ENCODE data around the gene SHANK2.

SHANK2 gene

GRCh38 chr11:71218789-71219499 is 33.4 kb downstream of the SHANK2 start:
- no peak for DNase-seq

GRCh38 chr11:71215425-71215965 is 36.9 kb downstream of the SHANK2 start:
- no peak for DNase-seq

- no peak for DNase-seq
These were observed 37.6 kb downstream of the SHANK2 start for GRCh38 chr11:71214553-71215424.

GRCh38 chr11:71213696-71214552 is 38.5 kb downstream of the SHANK2 start:
- no peak for DNase-seq

GRCh38 chr11:71212871-71213559 is 39.4 kb downstream of the SHANK2 start:
- DNase-seq = no peak

- DNase-seq = no peak
These were observed 40.7 kb downstream of the SHANK2 start for GRCh38 chr11:71211631-71212030.

GRCh38 chr11:71210861-71211260 is 41.5 kb downstream of the SHANK2 start:
- DNase-seq = no peak

GRCh38 chr11:71209656-71210055 is 42.7 kb downstream of the SHANK2 start:
- DNase-seq = no peak

- no peak for DNase-seq
These were observed 43.2 kb downstream of the SHANK2 start for GRCh38 chr11:71209181-71209580.

GRCh38 chr11:71208011-71208774 is 44.2 kb downstream of the SHANK2 start:
- DNase-seq = no peak

- DNase-seq = no peak
These were observed 44.8 kb downstream of the SHANK2 start for GRCh38 chr11:71207563-71207962.

- no peak for DNase-seq
These were observed 46.2 kb downstream of the SHANK2 start for GRCh38 chr11:71206186-71206585.

- no peak for DNase-seq
These were observed 47.4 kb downstream of the SHANK2 start for GRCh38 chr11:71204748-71205664.

- DNase-seq = no peak
These were observed 48.1 kb downstream of the SHANK2 start for GRCh38 chr11:71204294-71204693.

- no peak for DNase-seq
These were observed 48.7 kb downstream of the SHANK2 start for GRCh38 chr11:71203681-71204080.

- DNase-seq = no peak
These were observed 49.4 kb downstream of the SHANK2 start for GRCh38 chr11:71202966-71203365.

- DNase-seq = no peak
These were observed 49.8 kb downstream of the SHANK2 start for GRCh38 chr11:71202598-71202944.

All from DMS153 (cell line).